Measurements from ENCODE around the gene HCRTR1.
"Not testable (repeated sequence)": the region's sequence is repeated elsewhere in the genome, so short reads cannot be mapped to it uniquely, and the experiment has no call there.

HCRTR1 gene

DNA sequence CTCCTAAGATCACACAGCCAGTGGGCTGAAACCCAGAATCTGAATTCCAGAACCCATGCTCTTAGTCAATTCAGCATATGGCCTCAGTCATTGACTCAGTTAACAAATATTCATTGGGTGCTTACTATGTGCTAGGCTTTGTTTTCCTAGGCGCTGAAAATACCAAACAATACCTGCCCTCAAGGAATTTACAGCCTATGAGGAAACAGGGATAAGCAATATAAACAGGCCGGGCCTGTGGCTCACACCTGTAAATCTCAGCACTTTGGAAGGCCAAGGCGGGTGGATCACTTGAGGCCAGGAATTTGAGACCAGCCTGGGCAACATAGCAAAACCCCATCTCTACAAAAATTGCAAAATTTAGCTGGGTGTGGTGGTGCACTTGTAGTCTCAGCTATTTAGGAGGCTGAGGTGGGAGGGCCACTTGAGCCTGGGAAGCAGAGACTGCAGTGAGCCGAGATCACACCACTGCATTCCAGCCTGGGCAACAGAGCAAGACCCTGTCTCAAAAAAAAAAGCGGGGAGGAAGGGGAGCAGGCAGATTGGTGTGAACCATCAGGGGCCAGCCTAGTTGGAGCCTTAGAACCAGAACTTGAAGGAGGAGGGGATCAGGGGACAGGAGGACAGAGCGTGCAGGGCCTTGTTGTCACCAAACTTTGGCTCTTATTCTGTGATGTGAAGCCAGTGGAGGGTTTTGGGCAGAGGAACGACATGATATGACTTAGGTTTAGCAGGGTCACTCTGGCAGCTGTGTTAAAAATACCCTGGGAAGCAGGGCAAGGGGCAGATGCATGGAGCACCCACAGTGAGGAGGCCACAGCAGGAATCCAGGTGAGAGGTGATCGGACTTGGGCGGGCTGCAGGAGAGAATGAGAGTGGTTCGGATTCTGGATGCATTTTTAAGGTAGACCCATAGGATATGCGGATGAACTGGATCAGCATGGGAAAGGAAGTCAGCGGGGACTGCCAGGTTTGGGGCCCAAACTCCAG is 35.4 kb upstream of the HCRTR1 start:
- no peak for DNase-seq

DNA sequence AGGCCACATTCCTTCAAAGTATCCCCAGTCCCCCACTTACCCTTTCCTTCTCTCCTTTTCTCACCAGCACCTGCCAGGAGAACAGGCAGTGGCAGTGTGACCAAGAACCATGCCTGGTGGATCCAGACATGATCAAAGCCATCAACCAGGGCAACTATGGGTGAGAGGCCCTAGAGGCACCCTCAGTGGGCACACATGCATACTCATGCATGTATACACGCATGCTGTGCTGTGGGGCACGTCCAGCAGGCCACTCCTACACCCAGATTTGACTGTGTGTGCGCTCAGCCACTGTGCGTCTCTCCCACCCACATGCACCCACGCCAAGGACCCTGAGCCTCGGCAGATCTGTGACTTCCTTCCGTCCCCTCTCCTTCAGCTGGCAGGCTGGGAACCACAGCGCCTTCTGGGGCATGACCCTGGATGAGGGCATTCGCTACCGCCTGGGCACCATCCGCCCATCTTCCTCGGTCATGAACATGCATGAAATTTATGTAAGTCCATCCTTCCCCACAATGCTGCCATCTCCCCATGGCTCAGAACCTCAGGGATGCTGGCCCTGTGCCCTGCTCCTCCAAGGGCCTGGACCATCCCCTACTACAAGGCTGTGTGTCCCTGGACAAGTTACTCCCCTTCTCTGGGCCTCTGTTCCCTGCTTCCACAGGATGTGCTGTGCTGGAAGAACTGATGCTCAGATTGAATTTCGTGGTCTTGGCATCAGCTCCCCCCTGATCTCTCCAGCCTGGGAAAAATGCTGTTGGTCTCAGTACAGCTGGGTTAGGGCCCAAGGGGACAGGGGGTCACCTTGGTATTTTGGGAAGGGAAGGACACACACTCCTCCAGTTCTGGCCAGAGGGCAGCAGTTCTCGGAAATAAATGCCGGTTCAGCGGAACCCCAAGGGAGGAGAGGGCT is 34.2 kb upstream of the HCRTR1 start:
- no peak for DNase-seq

DNA sequence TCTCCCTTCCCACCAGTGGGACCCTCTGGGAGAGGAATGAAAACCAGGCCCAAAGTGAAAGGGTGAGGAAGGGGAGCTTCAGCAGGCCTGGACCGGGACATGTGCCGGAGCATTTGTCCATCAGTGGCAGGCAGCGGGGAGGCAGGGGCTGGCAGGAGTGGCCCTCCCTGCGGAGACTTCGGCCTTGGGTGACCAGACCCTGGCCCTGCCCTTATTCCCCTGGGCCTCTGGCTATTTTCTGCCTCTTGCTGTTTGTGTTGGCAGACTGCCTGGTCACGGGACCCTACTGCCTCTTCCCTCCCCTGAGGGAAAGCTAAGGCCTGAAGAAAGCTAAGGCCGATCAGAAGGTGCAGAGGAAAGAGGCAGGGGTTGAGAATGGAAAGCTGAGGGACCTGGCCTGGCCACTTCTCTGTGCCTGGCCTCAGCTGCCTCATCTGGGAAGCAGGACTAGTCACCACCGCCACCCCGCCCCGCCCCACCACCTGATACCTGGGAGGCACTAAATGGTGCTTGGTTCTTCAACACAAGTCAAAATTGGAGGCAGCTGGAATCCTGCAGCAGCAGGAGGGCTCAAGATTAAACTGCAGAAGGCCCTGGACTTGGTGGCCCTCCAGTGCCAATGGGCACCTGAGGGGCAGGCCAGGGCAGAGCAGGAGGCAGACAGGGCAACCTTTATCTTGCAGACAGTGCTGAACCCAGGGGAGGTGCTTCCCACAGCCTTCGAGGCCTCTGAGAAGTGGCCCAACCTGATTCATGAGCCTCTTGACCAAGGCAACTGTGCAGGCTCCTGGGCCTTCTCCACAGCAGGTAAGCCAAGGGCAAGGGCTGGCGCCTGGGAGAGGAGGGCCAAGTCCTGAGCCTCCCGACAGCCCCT is 33.3 kb upstream of the HCRTR1 start:
- no peak for DNase-seq

DNA sequence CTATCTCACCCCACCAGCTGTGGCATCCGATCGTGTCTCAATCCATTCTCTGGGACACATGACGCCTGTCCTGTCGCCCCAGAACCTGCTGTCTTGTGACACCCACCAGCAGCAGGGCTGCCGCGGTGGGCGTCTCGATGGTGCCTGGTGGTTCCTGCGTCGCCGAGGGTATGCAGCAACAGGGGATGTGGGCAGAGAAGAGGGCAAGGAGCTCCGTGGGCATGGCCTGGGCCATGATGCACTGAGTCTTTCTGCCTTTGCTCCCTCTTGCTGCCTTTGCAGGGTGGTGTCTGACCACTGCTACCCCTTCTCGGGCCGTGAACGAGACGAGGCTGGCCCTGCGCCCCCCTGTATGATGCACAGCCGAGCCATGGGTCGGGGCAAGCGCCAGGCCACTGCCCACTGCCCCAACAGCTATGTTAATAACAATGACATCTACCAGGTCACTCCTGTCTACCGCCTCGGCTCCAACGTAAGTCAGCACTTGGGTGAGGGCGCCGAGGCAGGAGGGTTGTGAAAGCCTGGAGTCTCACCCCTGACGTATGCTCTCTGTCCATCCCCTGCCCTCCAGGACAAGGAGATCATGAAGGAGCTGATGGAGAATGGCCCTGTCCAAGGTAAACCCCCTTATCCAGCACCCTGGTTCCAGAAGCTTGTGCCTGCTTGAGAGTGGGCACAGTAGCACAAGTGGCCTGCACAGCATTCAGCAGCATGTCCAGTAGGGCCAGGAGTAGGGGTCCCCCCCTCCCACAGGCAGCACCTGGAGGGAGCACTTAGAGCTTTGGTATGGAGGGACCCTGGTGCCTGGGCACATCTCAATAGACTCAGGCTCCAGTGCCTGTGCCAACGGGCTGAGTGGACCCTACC is 32.4 kb upstream of the HCRTR1 start:
- DNase-seq, result no peak

DNA sequence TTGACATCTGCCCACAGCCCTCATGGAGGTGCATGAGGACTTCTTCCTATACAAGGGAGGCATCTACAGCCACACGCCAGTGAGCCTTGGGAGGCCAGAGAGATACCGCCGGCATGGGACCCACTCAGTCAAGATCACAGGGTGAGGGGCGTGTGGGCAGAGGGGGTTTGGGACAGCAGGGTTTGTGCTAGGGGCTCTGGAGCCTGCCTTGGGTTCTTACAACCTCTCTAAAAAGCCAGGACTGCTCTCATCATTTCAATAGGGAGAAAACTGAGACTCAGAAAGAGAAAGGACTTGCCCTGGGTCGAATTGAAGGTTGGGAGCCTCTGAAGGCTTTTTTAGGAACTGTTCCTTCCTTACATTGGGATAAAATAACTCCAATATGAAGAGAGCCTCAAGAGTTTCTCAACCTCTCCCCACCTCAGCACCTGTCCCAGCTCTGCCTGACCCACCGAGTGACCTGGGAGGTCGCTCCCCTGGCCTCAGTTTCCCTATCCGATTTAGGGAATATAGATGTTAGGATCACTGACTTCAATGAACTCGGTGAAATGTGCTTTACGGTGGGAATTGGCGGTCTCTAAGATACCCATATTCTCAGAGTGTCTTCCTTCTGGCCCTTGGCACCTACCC is 31.6 kb upstream of the HCRTR1 start:
- DNase-seq, result no peak

DNA sequence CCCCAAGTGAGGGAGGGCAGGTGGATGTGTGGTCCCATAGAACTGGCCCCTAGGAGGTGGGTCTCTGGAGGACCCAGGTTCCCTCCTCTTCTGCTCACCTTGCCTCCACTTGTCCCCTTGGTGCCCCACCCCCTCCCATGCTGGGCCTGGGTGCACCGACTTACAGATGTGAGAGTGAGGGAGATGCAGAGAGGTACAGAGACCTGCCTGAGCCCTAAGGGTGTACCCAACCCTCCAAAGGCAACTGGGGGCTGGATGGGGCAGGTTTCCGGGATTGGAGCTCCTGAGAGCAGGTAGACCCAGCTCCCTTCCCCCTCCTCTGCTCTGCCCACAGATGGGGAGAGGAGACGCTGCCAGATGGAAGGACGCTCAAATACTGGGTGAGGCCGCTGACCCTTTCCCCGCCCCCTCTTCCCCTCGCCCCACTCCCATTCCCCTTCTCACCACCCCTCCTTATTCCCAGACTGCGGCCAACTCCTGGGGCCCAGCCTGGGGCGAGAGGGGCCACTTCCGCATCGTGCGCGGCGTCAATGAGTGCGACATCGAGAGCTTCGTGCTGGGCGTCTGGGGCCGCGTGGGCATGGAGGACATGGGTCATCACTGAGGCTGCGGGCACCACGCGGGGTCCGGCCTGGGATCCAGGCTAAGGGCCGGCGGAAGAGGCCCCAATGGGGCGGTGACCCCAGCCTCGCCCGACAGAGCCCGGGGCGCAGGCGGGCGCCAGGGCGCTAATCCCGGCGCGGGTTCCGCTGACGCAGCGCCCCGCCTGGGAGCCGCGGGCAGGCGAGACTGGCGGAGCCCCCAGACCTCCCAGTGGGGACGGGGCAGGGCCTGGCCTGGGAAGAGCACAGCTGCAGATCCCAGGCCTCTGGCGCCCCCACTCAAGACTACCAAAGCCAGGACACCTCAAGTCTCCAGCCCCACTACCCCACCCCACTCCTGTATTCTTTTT is 30.8 kb upstream of the HCRTR1 start:
- no peak for DNase-seq

DNA sequence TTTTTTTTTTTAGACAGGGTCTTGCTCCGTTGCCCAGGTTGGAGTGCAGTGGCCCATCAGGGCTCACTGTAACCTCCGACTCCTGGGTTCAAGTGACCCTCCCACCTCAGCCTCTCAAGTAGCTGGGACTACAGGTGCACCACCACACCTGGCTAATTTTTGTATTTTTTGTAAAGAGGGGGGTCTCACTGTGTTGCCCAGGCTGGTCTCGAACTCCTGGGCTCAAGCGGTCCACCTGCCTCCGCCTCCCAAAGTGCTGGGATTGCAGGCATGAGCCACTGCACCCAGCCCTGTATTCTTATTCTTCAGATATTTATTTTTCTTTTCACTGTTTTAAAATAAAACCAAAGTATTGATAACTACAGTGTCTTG is 30.2 kb upstream of the HCRTR1 start:
- DNase-seq, result not testable (repeated sequence)

DNA sequence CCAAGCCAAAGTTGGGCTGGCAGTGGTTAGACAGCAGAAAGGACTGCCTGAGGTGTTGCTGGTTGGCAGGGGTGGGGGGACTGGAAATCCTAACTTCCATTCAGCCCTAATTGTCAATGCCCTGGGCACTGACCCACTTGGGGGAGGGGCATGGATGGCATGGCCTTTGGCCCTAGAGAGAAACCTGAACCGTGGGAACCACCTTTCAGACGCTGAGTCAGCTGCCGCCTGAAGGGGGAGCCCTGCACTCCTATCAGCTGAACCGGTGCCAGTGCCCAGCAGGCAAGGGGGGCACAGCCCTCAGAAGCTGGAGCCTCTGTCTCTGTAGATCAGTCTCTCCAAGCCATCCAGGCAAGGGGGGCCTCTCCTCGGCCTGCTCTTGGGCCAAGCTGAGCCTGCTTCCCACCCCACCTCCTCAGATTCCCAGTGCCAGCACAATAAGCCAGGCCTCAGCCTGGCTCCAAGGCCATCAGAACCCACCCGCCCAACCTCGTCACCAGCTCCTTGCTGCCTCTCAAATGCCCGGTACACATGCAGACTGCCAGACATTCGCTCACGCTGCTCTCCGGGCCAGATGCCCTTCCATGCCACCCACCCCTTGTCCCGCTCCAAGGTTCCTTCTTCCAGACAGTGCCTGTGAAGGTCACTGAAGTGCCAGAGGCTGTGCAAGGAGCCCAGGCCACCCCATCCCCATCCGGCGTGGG is 29.6 kb upstream of the HCRTR1 start:
- peak; percentile 11 for DNase-seq

DNA sequence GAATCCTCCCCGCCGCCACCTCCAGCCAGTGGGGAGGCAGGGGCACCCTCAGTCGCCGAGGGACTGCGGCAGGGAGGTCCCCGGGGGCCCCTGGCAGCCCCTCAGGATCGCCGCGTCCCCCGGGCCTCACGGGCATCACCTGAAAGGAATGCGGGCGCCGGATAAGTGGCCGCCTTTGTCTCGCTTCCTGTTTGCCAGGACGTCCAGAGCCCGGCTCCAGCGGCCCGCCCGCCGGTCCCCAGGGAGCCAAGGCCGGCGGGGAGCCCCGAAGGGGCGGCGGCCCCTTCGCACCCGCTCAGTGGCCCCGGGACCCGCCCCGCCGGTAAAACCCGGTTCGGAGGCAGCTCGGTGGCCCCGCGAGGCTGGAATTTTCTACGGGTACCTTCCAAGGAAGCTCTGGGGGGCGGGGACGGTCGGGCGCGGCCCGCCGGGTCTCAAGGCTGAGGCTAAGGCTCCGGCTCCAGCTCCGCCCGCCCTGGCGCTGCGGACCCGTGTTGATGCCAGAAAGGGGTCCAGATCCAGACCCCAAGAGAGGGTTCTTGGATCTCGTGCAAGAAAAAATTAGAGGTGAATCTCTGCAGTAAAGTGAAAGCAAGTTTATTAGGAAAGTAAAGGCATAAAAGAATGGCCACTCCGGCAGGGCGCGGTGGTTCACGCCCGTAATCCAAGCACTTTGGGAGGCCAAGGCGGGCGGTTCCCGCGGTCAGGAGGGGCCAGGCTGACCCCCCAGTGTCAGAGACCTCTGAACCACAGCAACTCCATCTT is 28.6 kb upstream of the HCRTR1 start:
- no peak for DNase-seq

DNA sequence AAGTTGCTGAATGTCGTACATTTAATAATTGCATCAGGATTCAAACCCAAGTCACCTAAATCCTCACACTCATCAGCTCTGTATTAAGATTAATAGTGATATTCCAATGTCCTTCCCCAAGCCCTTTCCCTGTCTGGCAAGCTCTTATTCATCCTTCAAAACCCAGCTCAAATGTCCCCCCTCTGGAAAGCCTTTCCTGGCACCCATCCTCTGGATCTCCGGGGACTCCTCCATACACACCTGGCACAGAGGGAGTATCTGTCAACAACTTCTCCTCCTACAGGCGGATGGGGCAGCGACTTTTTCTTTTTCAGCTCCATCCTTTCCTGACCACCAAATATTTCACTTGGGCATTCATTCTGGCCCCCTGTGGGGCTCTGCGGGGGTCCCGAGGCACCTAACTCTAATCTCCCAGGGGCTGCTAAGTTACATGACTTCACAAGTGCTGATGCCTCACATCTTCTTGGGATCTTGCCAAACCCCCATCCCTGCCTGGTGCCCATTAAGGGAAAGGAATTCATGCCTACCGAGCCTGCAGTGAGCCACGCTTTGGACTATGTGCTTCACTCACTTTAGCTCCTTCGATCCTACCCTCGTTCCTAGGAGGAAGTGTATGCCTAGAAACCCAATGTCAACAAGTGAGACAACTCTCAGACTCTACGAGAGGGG is 25.9 kb upstream of the HCRTR1 start:
- peak; percentile 36 for DNase-seq

DNA sequence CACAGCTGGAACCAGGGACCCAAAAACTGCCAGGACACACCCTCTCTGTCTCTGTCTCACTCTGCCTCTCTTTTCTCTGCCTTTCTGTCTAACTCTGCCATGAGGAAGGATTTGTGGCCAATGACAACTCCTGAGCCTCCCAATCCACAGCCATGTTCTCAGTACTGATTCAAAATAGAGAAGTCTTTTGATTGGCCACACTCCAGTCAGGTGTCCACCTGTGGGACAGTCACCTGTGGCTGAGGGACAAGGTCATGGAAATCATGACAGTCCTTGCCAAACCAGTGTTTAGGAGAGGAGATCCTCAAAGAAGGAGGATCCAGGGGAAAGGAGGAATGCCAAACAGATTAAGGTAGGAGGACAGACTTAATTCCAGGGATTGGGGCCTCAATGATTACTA is 25.4 kb upstream of the HCRTR1 start:
- no peak for DNase-seq

DNA sequence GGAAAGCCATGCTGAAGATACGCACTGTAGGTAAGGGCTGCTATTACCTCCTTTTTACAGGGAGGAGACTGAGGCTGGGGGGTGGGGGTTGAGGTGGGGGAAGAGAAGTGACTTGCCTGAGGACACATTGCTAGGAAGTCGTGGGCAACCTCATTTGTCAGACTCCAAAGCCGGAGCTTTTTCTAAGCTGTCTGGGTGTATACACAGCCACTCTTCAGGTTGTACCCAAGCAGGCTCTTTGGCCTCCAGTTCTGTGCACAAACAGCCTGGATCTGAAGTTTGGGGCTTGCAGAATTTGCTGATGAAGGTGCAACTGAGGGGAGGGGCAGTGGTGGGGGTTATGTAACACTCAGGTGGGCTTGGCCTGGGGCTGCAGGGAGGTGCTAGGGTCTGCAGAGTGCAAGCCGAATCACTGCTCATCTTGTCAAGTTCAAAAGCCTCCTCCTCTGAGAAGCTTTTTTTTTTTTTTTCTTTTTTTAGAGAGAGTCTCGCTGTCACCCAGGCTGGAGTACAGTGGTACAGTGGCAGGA is 24.3 kb upstream of the HCRTR1 start:
- no peak for DNase-seq

DNA sequence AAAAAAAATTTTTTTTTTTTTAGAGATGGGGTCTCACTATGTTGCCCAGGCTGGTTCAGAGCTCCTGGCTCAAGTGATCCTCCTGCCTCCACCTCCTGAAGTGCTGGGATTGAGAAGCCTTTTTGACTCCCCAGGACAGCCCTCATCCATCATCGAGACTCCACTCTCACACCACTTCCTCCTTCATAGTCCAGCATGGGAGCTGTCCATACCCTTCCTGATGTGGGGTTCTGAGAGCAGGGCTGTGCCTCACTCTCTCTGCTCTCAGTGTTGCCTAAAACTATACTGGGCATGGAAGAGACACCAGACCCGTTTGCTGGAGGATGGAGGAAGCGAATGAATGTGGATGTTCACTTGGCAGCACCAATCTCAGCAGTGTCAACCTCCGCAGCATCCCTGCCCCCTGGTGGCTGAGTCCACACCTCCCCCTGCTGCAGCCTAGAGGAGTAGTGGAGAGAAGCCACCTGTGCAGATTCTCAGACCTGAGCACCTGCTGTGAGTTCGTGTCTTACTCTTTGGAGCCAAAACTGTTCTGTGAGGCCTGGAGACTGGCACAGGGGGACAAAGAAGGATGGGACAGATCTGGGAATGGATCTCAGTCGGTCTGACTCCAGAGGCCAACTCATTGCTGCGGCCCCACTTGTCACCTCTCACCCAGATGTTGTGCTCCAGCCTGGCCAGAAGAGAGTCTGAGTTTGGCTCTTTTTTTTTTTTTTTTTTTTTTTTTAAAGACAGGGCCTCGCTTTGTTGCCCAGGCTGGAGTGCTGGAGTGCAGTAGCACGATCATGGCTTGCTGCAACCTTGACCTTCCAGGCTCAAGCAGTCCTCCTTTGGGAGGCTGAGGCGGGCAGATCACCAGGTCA is 23.5 kb upstream of the HCRTR1 start:
- DNase-seq, result peak; percentile 83

DNA sequence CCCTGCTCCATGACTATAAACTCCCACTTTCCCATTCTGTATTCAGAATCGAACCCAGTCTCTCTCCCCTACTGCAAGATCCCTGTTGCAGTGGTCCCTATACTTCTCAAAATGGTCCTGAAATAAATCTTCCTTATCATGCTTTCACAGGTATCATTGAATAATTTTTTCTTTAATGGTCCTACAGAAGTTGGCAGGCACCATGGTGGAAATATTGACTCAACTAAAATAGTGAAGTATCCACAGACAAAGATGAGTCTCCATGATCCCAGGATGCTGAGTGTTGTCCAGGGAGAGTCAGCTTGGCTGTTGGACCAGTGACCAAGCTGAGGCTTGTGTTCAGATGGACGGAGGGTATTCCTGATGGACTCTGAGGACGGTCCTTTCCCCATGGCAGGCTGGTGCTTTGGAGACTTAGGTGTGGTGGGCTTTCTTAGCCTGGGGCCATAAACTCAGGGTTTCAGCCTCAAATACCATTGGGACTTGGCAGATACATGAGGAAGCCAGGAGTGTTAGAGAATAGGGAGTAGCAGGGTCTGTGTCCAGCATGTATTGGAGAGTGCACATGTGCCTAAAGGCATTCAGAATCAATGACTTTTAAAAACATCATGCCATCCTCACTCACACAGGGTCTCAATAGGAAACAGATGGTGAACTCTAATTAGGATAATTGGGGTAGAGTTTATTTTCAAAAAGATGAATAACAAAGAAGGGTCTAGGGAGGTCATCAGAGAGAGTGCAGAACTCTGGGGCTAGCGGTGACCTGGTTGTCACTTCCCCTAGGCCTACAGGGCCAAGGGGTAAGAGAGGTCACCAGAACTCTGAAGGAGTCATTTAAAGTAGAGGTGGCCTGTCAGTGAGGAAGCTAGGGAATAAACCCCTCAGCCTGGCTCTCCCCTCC is 21.4 kb upstream of the HCRTR1 start:
- peak; percentile 57 for DNase-seq

DNA sequence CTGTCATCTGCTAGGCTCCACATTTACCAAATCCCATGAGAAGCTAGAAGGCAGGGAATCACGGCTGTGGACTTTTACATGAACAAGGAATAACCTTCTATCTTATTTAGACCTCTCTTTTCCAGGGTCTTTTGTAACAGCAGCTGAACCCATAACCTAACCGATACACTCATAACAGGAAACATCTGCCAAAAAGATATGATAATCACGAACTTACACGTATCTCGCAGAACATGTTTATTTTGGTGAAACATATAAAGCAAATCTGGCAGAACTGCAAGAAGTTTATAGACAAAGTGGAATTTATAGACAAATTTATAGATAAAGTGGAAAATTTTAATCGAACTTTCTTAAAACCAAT is 20.8 kb upstream of the HCRTR1 start:
- DNase-seq, result no peak

DNA sequence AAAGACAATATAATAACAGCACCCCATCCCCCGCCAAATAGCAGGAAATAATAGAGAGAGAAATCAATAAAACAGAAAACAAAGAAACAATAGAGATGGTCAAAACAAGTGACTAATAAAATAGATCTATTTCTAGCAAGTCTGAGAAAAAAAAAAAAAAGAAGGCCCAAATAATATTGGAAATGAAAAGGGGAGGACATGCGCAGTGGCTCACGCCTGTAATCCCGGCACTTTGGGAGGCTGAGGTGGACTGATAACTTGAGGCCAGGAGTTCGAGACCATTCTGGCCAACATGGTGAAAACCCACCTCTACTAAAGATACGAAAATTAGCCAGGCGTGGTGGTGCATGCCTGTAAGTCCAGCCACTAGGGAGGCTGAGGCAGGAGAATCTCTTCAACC is 18.5 kb upstream of the HCRTR1 start:
- no peak for DNase-seq
